Smooth muscle cell (in vitro differentiated cells): ENCODE measurements around the gene PTCH1. TPM values are rescaled to one million over a fixed set of nuclear protein-coding genes. Genes with fewer than 3 reads are reported as not detected.

ENCODE experiments used
- DNase-seq: peaks from one replicate; lab custom pipeline; 2025; ENCODE audit not compliant: unreplicated experiment; lab: John Stamatoyannopoulos, UW
- H2AFZ ChIP-seq: fragments of 200-600 bp; sonication (generic); 2 replicates; pipeline ENCODE4 v1.6.0; 2016; ENCODE audit warnings: antibody characterized with exemption, low read depth, mild to moderate bottlenecking
- H3F3A ChIP-seq: fragments of 200-600 bp; sonication (generic); 2 replicates; pipeline ENCODE4 v1.6.0; 2017; ENCODE audit warnings: antibody characterized with exemption, low read depth
- H3K27ac ChIP-seq: fragments of 200-600 bp; sonication (generic); 2 replicates; pipeline ENCODE4 v1.5.1; 2016; ENCODE audit warnings: low read depth, mild to moderate bottlenecking
- H3K27me3 ChIP-seq: fragments of 200-600 bp; sonication (generic); 2 replicates; pipeline ENCODE4 v1.6.1; 2016; ENCODE audit warnings: low read depth, mild to moderate bottlenecking
- H3K36me3 ChIP-seq: fragments of 200-600 bp; sonication (generic); 2 replicates; pipeline ENCODE4 v1.5.1; 2016; ENCODE audit warnings: low read depth
- H3K4me1 ChIP-seq: fragments of 200-600 bp; sonication (generic); 2 replicates; pipeline ENCODE4 v1.5.1; 2016; ENCODE audit warnings: low read depth
- H3K4me2 ChIP-seq: fragments of 200-600 bp; sonication (generic); 2 replicates; pipeline ENCODE4 v1.6.0; 2016; ENCODE audit warnings: mild to moderate bottlenecking
- H3K4me3 ChIP-seq: fragments of 200-600 bp; sonication (generic); 2 replicates; pipeline ENCODE4 v1.5.1; 2016; ENCODE audit warnings: mild to moderate bottlenecking
- H3K79me2 ChIP-seq: fragments of 200-600 bp; sonication (generic); 2 replicates; pipeline ENCODE4 v1.6.0; 2016; ENCODE audit warnings: low read depth, mild to moderate bottlenecking
- H3K9ac ChIP-seq: fragments of 200-600 bp; sonication (generic); 2 replicates; pipeline ENCODE4 v1.6.0; 2016; ENCODE audit warnings: low read depth
- H3K9me3 ChIP-seq: fragments of 200-600 bp; sonication (generic); replicated peaks from 2 replicates; pipeline ENCODE4 v1.5.1; 2016; ENCODE audit warnings: low read depth
- H4K20me1 ChIP-seq: fragments of 200-600 bp; sonication (generic); 2 replicates; pipeline ENCODE4 v1.6.0; 2016; ENCODE audit warnings: low read depth
- CTCF ChIP-seq: fragments of 200-600 bp; sonication (generic); IDR thresholded peaks from 2 replicates; pipeline ENCODE4 v1.5.1; 2017; ENCODE audit warnings: borderline replicate concordance, mild to moderate bottlenecking, antibody characterized with exemption; ENCODE audit not compliant: insufficient read depth, poor library complexity, severe bottlenecking
- WGBS: methylation state at CpG from one replicate; pipeline ENCODE4 v1.1.7; 2016; ENCODE audit warnings: low lambda C conversion rate; 5-methylcytosine and 5-hydroxymethylcytosine counted together
- polyA plus RNA-seq: library from polyadenylated mRNA; unstranded; fragments of >200 nt; fragmentation: Nextera tagmentation; extraction: Ambion mirVana; gene quantifications from 2 replicates; pipeline ENCODE4 v1.2.1, GENCODE V29; 2016
- total RNA-seq: library from RNA; depleted of rRNA; stranded (reverse); fragments of >200 nt; gene quantifications from 2 replicates; pipeline ENCODE4 v1.2.3, GENCODE V29; 2014

Gene PTCH1
- total and polyA plus RNA-seq, 2 experiments from 2014 or later = 5.8 to 6.3 TPM

- H4K20me1 ChIP-seq = peaks cover 44% of the 10 kb centered on the region
These were observed 33.3 kb downstream of the PTCH1 start for GRCh38 chr9:95483431-95483830.

GRCh38 chr9:95482621-95483020 is 34.1 kb downstream of the PTCH1 start:
- H3K4me2 ChIP-seq = no peak overlapping the region
- no peak overlapping the region for H3K4me3 ChIP-seq
- no peak for TF ChIP-seq CTCF
- WGBS = 94% methylated on average over 3 of the region's 3 CpGs
- H3K36me3 ChIP-seq = peaks cover 6% of the 10 kb centered on the region
- H3K79me2 ChIP-seq = peaks cover 3% of the 10 kb centered on the region
- no peaks in the 10 kb centered on the region for H3K9me3 ChIP-seq
- H3K27me3 ChIP-seq = no peaks in the 10 kb centered on the region
- H3F3A ChIP-seq = no peaks in the 10 kb centered on the region
- peaks cover 8% of the 10 kb centered on the region for H3K4me1 ChIP-seq
- no peak for DNase-seq
- H3K9ac ChIP-seq = no peak overlapping the region
- H4K20me1 ChIP-seq = peaks cover 38% of the 10 kb centered on the region
- no peak overlapping the region for H3K27ac ChIP-seq
- no peak overlapping the region for H2AFZ ChIP-seq

More at GRCh38 chr9:95483431-95483830, 33.3 kb downstream of the PTCH1 start:
- no peak overlapping the region for H3K4me2 ChIP-seq
- no peaks in the 10 kb centered on the region for H3K27me3 ChIP-seq
- H2AFZ ChIP-seq = no peak overlapping the region
- no peak for DNase-seq
- no peak overlapping the region for H3K27ac ChIP-seq
- peaks cover 11% of the 10 kb centered on the region for H3K79me2 ChIP-seq
- no peaks in the 10 kb centered on the region for H3K9me3 ChIP-seq
- no peaks in the 10 kb centered on the region for H3F3A ChIP-seq
- WGBS = 95% methylated on average over 6 of the region's 6 CpGs
- peaks cover 6% of the 10 kb centered on the region for H3K36me3 ChIP-seq
- H3K4me1 ChIP-seq = peaks cover 5% of the 10 kb centered on the region
- no peak overlapping the region for H3K4me3 ChIP-seq
- H3K9ac ChIP-seq = no peak overlapping the region
- TF ChIP-seq CTCF = no peak

DNA sequence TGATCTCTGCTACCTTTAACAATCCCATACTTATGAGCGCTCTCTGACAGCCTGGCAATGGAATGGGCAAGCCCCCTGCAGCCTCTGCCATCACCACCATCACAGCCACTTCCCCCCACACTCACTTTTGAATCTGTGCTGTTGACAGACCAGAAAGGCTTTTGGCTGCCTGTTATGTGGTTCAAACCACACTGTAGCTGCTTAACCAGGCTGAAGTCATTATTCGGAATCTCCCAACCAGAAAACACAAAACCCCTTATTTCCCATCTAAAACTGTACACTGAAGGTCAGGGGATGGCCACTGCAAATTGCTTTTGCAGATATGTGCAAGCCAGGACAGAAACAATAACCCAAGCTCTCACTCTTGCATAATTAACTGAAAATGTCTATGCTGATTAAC is 35.8 kb downstream of the PTCH1 start:
- TF ChIP-seq CTCF = no peak
- Histone ChIP-seq H3F3A (no peaks in the 10 kb centered on the region), H3K36me3 (peaks cover 6% of the 10 kb centered on the region), H3K27ac (no peak overlapping the region), H3K9ac (no peak overlapping the region), H3K9me3 (no peaks in the 10 kb centered on the region), H2AFZ (no peak overlapping the region), H3K79me2 (no peaks in the 10 kb centered on the region), H3K4me3 (no peak overlapping the region), H3K27me3 (no peaks in the 10 kb centered on the region), H4K20me1 (peaks cover 22% of the 10 kb centered on the region), H3K4me1 (peaks cover 13% of the 10 kb centered on the region), H3K4me2 (no peak overlapping the region)
- no peak for DNase-seq
- 87% methylated on average over 2 of the region's 2 CpGs for WGBS

- Histone ChIP-seq H2AFZ (no peak overlapping the region), H3K4me1 (peaks cover 13% of the 10 kb centered on the region), H3K9ac (no peak overlapping the region), H3K4me3 (no peak overlapping the region), H3K79me2 (no peaks in the 10 kb centered on the region), H3K27me3 (no peaks in the 10 kb centered on the region), H3K9me3 (no peaks in the 10 kb centered on the region), H3K27ac (no peak overlapping the region), H3K4me2 (no peak overlapping the region), H3F3A (no peaks in the 10 kb centered on the region), H3K36me3 (peaks cover 6% of the 10 kb centered on the region), H4K20me1 (peaks cover 16% of the 10 kb centered on the region)
- no peak for TF ChIP-seq CTCF
- WGBS = 94% methylated on average over 12 of the region's 12 CpGs
- DNase-seq = no peak
These were observed 36.4 kb downstream of the PTCH1 start for GRCh38 chr9:95480346-95480745.
